ENCODE measurements around the gene NFKBIB.

GRCh38 chr19:38853214-38853613 lies 46.6 kb upstream of the NFKBIB start:
- TF ChIP-seq CTCF (IDR thresholded peaks at IDR 0.05), result no peak
- no peak for TF ChIP-seq POLR2A (IDR thresholded peaks at IDR 0.05; ENCODE audit: low read depth)
- no peak for TF ChIP-seq POLR2AphosphoS5 (IDR thresholded peaks at IDR 0.05)
